ENCODE data around the gene SF3A2. TPM values are rescaled to one million over a fixed set of nuclear protein-coding genes. Genes with fewer than 3 reads are reported as not detected.

Gene SF3A2
- total and polyA plus RNA-seq, 2 donors (not counting 3 experiments of a cell fraction or from before 2014, with no cell fraction given), result 21.5 to 164 TPM

- intact Hi-C loops (cut with micrococcal nuclease), result loop anchor here (5.0 kb wide), 1 partner anchor 42 kb away; no protein-coding TSS in a partner anchor
- Histone ChIP-seq H3K4me1 (ENCODE audit: control insufficient read depth, extremely low read depth, insufficient read depth, low read length) (peaks cover 7% of the 10 kb centered on the region), H3K79me2 (ENCODE audit: control insufficient read depth, insufficient read depth, low read length) (no peaks in the 10 kb centered on the region), H3K27me3 (ENCODE audit: control insufficient read depth in 2 of 2, insufficient read depth in 2 of 2, low read length in 2 of 2) (no peaks in the 10 kb centered on the region), H3K9me3 (replicated peaks; ENCODE audit: control insufficient read depth, insufficient read depth, low read length) (no peaks in the 10 kb centered on the region), H2AFZ (ENCODE audit: low read depth, low read length) (no peak overlapping the region), H3K9me1 (replicated peaks; ENCODE audit: control insufficient read depth, extremely low read depth, insufficient read depth, low read length) (no peaks in the 10 kb centered on the region), H4K20me1 (replicated peaks; ENCODE audit: control insufficient read depth, extremely low read depth, insufficient read depth, low read length) (no peaks in the 10 kb centered on the region), H3K9ac (replicated peaks; ENCODE audit: extremely low read depth, insufficient read depth, low read length) (no peak overlapping the region), H3K4me3 (replicated peaks in 1 of 3; ENCODE audit: insufficient read depth in 1 of 3, low read depth in 1 of 3, low read length in 3 of 3) (no peak overlapping the region), H3K27ac (ENCODE audit: insufficient read depth, low read depth, low read length) (no peak overlapping the region), H3K36me3 (ENCODE audit: control insufficient read depth in 2 of 2, extremely low read depth in 1 of 2, insufficient read depth in 2 of 2, low read length in 2 of 2) (peaks cover 7 to 40% of the 10 kb centered on the region in 2 experiments), H3K4me2 (ENCODE audit: insufficient read depth, low read length) (no peak overlapping the region)
- dilution Hi-C loops (cut with MboI; ENCODE audit: extremely low pct_ligation_motif_present, low sequenced_read_pairs), result no loop called here
- FAIRE-seq, result no peak
- no TSS peak for BruUV-seq (replicated peaks)
- DNase-seq (ENCODE audit: low read depth, low spot score), result no peak
- no peak for TF ChIP-seq JUN (IDR thresholded peaks at IDR 0.05; ENCODE audit: borderline replicate concordance, insufficient read depth, insufficient read length, low read depth)
- no peak for TF ChIP-seq POLR2AphosphoS5 (IDR thresholded peaks at IDR 0.05; ENCODE audit: insufficient read depth, low read depth, low read length)
- TF ChIP-seq MYC (IDR thresholded peaks at IDR 0.05; ENCODE audit: low read depth, low read length), result no peak
- TF ChIP-seq, protein P1, sequence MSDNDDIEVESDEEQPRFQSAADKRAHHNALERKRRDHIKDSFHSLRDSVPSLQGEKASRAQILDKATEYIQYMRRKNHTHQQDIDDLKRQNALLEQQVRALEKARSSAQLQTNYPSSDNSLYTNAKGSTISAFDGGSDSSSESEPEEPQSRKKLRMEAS (IDR thresholded peaks at IDR 0.05; ENCODE audit: insufficient read depth, insufficient read length), result no peak
- TF ChIP-seq EZH2 (IDR thresholded peaks at IDR 0.05; ENCODE audit: borderline replicate concordance, low read depth, low read length, severe bottlenecking), result no peak
- no peak for TF ChIP-seq FOS (IDR thresholded peaks at IDR 0.05; ENCODE audit: borderline replicate concordance, insufficient read depth, low read length)
- no peak for TF ChIP-seq POLR2A (IDR thresholded peaks at IDR 0.05; ENCODE audit: low read depth, low read length)
- no peak for TF ChIP-seq GATA2 (IDR thresholded peaks at IDR 0.05; ENCODE audit: insufficient read depth, insufficient read length, low read depth, low read length)
- no peak for TF ChIP-seq CTCF (IDR thresholded peaks at IDR 0.05; ENCODE audit: extremely low read depth in 1 of 2, insufficient read depth in 1 of 2, low read depth in 1 of 2, low read length in 2 of 2)
- CTCF ChIA-PET, result interaction anchor here (0.6 to 1.9 kb wide), 5 partner anchors 10 to 450 kb away, joined by 3 to 13 read pairs (median 4); no protein-coding TSS in a partner anchor
- POLR2A ChIA-PET, result no interaction called here
These were observed 27.6 kb upstream of the SF3A2 start for GRCh38 chr19:2208975-2209374.

Measured in endothelial cell of umbilical vein (primary cell).